SHP77 (cell line): ENCODE measurements around the gene RHOH.
"Not testable (repeated sequence)": the region's sequence is repeated elsewhere in the genome, so short reads cannot be mapped to it uniquely, and the experiment has no call there.

ENCODE experiments used
- DNase-seq, 2 experiments: peaks; one replicate each; lab custom pipeline; 2025; lab: John Stamatoyannopoulos, UW

RHOH gene, protein sequence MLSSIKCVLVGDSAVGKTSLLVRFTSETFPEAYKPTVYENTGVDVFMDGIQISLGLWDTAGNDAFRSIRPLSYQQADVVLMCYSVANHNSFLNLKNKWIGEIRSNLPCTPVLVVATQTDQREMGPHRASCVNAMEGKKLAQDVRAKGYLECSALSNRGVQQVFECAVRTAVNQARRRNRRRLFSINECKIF

DNA sequence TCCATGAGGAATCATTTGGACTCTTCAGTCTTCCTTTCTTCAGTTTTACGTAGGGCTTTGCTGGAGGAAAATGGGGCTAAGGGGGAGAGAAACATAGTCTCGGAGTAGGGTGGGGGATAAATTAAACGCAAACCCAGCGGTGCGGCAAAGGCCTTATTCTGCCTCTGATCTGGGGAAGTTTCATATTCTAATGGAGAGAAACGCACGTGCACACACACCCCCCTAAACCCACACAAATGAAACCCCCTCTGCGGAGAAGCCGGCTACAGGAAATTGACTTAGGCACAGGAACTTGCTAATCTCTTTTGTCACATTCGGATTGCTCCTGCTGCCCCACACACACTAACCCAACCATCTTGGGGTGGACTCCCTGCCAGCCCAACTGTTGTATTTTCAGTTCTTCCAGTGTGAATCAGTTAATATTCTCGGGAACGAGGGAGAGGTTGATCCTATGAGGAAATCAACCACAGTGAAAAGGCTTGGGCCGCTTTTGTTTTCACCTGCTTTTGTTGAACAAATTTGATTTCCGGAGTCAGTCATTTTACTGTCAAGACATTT lies at the start of gene RHOH:
TSS of gene RHOH (plus strand) at position 308 of the 558 bp plus-strand sequence. CDS start 46,356 bp downstream, outside the sequence.
- no peak for DNase-seq

DNA sequence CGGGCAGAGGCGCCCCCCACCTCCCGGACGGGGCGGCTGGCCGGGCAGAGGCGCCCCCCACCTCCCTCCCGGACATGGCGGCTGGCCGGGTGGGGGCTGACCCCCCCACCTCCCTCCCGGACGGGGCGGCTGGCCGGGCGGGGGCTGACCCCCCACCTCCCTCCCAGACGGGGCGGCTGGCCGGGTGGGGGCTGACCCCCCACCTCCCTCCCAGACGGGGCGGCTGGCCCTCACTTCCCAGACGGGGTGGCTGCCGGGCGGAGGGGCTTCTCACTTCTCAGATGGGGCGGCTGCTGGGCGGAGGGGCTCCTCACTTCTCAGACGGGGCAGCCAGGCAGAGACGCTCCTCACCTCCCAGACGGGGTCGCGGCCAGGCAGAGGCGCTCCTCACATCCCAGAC lies 49.3 kb upstream of the RHOH start:
- DNase-seq: not testable (repeated sequence)

DNA sequence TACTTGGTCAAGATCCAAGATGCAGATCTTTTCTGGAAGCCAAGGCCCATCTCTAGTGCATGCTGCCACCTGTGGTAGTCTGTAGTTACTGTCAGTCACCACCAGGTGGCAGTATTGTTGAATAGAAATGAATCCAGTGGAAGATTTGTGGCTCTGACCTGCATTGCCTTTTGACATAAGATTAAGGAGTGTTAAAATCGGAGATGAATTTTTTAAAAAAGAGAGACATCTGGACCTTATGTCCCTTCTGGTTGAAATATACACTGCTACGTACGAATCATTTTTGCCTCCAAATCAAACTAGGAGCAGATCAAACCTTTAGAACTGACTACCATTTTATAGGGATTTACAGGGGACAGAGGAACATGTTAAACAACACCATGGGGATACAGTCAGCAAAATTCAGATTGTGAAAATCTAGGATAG lies 46.9 kb upstream of the RHOH start:
- DNase-seq: peak; percentile 30 to 49

DNA sequence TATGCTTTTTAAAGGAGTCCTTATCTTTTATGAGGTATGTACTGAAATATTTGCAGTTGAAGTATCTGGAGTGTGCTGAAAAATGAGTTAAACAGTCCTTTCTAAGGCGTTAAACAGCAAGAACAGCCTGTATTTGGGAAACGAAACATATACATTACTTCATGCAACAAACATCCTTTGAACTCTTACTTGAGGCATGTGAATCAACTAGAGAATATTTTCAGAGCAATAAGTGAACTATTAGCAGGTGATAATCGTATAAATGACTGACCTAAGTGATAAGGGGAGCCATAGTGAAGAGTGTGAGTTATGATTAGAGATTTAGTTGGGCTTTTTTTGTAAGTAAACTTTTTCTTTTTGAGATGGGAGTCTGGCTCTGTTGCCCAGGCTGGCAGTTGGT lies 45.9 kb upstream of the RHOH start:
- DNase-seq: no peak

DNA sequence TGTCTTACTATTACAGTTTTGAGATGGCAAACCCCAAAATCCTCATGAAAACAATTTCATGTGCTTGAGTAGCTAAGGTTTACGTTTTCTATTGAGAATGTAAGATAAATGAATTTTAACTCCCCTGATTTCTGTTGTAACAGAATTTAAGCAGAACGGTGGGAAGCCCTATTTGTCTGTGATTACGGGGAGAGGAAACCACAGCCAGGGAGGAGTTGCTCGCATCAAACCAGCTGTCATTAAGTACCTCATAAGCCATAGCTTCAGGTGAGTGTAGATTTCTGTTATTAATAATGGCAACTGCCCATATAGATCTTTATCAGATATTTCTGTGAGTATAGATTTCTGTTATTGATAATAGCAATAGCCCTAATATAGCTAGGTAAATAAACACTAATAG lies 44.2 kb upstream of the RHOH start:
- DNase-seq: no peak

GRCh38 chr4:40157436-40157835 lies 39.4 kb upstream of the RHOH start:
- no peak for DNase-seq

- no peak for DNase-seq
Measured at GRCh38 chr4:40160258-40160657, 36.6 kb upstream of the RHOH start.

GRCh38 chr4:40164459-40164858 lies 32.4 kb upstream of the RHOH start:
- no peak for DNase-seq

GRCh38 chr4:40165916-40166315 lies 30.9 kb upstream of the RHOH start:
- no peak for DNase-seq

DNA sequence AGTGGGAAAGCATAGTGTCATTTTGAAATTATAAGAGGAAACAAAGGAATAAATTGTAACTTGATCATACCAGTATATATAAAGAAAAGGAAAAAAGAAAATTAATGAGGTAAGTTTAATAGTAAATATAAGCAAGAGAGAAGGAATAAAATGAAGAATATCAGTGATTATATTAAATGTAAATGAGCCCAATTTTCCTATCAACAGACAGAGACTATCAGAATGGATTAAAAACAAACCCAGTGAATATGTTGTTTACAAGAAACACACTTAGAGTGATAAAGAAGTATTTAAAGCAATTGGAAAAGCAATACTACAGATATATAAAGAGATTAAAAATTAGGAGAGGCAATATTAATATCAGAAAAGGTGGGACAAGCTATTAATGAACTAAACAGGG lies 28.8 kb upstream of the RHOH start:
- no peak for DNase-seq

DNA sequence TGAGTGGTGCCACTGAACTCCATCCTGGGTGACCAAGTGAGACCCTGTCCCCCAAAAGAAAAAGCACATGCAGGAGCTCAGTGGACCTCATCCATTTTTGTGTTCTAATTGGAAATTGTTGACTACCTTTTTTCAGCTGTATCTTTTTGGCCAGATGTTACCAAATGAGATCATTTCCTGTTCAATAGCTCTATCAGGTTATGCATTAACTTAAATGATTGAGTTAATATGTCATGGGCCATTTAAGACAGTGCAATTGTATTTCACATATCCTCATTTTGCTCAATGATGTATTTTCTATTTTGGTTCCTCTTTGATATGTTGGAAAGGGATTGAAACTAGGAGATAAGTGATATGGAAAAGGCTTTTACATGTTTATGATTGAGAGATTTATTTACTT lies 26.2 kb upstream of the RHOH start:
- DNase-seq: no peak

DNA sequence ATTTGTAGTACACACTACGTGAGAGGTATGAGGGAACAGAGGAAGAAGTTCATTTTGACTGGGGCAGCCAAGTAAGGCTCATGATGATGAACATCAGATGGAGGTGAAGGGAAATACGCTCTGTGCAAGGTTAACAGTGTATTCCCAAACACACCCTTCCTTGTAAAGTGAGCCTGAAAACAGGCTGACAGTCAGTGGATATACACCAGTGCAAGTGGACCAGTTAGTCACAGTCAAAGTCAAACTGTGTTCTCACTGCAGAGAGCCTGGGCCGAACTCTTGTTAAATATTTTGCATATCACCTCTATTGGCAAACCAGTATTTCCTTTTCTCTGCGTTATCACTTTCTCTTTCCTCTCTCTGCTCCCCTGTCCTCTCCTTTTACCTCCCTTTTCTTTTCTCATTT lies 23.4 kb upstream of the RHOH start:
- DNase-seq: no peak

DNA sequence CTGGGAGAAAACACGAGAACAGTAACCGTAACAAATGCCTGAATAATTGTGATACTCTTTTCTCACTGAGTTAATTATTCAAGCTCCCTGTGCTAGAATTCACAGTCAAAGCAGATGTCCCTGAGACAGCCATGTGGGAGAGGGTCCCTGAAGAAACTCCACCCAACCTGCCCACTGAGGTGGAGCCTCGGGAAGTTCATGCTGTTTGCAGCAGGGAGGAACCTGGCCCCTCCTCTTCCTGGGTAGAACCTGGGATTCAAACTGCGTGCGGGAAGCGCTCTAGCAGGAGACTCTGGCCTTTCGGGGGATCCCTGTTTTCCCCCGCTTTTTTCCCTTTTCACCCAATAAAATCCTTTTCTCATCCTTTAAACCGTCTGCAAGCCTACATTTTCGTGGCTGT lies 20.2 kb upstream of the RHOH start:
- DNase-seq: no peak

DNA sequence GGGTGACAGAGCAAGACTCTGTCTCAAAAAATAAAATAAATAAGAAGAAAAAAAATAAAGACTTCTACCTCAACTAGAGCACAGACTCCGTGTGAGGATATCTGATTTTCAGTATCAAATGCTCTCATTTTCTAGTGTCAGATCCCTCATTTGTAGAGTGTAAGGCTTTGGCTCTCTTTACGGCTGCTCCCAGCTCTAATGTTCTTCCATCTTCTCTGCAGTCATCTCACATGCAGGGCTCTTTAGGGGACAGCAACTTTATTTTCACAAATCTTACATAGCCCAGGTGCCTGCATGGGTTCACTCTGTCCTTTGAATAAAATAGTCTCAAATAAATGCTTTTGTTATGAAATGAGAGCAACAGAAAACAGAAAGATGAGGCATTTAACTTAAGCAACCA lies 19.2 kb upstream of the RHOH start:
- no peak for DNase-seq

GRCh38 chr4:40178672-40179071 lies 18.2 kb upstream of the RHOH start:
- DNase-seq: peak; percentile 77 to 83

GRCh38 chr4:40179360-40179759 lies 17.5 kb upstream of the RHOH start:
- DNase-seq: no peak

- no peak for DNase-seq
Measured at GRCh38 chr4:40180356-40180755, 16.5 kb upstream of the RHOH start.

DNA sequence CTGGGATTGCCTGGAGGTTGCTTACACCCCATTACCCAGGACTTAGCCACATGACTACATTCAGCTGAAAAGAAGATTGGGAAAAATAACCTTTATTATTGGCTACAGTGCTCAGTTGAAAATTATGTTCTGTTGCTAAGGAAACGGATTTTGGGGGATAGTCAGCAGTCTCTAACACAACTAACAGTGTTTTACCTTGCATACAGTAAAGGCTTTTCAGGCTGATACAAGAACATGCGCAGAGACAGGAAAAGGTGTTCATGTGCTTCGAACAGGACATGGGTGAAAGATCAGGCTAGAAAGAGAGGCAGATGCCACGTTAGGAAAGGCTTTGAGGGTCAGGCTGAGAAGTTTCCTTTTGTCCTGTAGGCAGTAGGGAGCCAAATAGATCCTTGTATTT lies 14.8 kb upstream of the RHOH start:
- DNase-seq: no peak

- no peak for DNase-seq
Measured at GRCh38 chr4:40182954-40183353, 13.9 kb upstream of the RHOH start.

- no peak for DNase-seq
Measured at GRCh38 chr4:40183615-40184411, 13.0 kb upstream of the RHOH start.

DNA sequence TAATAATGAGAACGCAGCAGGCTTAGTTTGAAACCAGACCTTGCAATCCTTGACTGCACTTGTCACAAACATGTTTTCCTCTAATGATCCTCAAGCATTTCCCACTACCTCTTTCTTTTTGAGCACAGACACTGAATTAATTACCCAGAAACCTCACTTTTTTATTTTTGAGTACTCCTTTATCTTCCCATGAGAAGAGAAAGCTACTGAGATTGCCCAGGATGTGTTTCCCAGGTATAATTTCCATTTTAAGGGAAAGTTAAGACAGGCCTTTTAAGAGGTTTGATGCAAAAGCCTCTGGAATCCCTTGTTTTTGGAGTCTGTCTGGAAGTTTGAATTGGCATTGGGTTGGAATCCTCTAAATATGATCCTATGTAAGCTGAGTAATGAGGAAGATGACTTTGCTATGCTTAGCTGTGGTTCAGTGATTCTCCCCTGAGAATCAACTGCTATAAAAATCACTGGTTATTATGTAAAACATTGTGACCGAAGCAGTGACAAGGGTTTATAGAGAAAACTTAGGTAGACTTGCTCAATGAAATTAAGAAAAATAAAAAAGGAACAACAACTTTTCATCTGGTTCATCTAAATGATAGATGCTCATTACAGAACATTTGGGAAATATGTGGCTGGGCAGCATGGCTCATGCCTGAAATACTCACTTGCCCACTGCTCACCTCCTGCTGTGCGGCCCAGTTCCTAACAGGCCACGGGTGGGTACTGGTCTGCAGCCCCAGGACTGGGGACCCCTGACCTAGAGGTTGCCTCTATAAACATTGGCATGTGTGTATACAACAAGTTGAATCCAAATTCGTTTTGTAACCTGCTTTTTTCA lies 10.8 kb upstream of the RHOH start:
- no peak for DNase-seq

DNA sequence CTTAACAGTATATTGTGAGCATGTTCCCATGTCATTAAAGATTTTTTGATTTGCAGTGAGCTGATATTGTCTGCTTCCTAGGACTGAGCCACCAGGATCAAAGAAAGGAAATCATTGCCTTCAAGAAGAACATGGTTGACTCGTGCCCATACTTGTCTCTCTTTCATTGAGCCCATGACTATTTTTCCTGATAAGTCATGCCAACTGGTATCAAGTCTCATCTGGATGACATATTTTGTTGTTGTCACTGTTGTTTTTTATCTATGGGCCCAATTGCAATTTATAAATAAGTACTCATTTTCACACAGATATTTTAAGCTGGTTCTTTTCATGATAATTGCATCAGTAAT lies 10.2 kb upstream of the RHOH start:
- DNase-seq: no peak
